Effector memory CD8-positive, alpha-beta T cell (primary cell): ENCODE data around the gene SZRD1.

ENCODE experiments used
- ATAC-seq: fragments of 150-1000 bp; cut with Tn5 transposase; replicated peaks from 2 replicates; pipeline ENCODE4 v1.10.0; 2021; ENCODE audit warnings: mild to moderate bottlenecking, moderate library complexity
- DNase-seq, 3 experiments: peaks; one replicate each; pipeline ENCODE4 v3.0.0; 2021
- H3K27ac Mint-ChIP-seq, 2 donors: one replicate each; pipeline ENCODE4 v1.8.0; 2022; ENCODE audit warnings: mild to moderate bottlenecking in 2 of 2, mixed read lengths in 2 of 2, moderate library complexity in 2 of 2
- H3K27me3 Mint-ChIP-seq, 2 donors: one replicate each; pipeline ENCODE4 v1.8.0; 2022; ENCODE audit warnings: mixed read lengths in 2 of 2
- H3K36me3 Mint-ChIP-seq: one replicate; pipeline ENCODE4 v1.8.0; 2022; ENCODE audit warnings: mild to moderate bottlenecking, moderate library complexity, mixed read lengths; ENCODE audit not compliant: insufficient read depth
- H3K4me1 Mint-ChIP-seq, 2 donors: one replicate each; pipeline ENCODE4 v1.8.0; 2022; ENCODE audit warnings: low read depth in 2 of 2, mixed read lengths in 2 of 2
- H3K4me3 Mint-ChIP-seq, 2 donors: one replicate each; pipeline ENCODE4 v1.8.0; 2022; ENCODE audit warnings: mild to moderate bottlenecking in 2 of 2, mixed read lengths in 2 of 2, moderate library complexity in 2 of 2
- H3K9me3 Mint-ChIP-seq, 2 donors: one replicate each; pipeline ENCODE4 v1.8.0; 2022; ENCODE audit warnings: mixed read lengths in 2 of 2

The SZRD1 gene

DNA sequence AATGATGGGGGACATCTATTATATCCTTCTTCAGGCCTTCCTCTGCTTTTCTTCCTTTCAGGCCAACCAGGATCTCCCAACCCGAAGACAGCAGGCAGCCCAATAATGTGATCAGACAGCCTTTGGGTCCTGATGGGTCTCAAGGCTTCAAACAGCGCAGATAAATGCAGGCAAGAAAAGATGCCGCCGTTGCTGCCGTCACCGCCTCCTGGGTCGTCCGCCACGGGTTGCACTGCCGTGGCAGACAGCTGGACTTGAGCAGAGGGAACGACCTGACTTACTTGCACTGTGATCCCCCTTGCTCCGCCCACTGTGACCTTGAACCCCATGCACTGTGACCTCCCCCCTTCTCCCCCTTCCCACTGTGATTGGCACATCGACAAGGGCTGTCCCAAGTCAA is 27.9 kb downstream of the SZRD1 start:
- Mint-ChIP-seq H3K27me3 (no peaks in the 10 kb centered on the region), H3K27ac (no peak overlapping the region), H3K36me3 (peaks cover 60% of the 10 kb centered on the region), H3K4me1 (peaks cover 26 to 38% of the 10 kb centered on the region in 2 donors), H3K9me3 (no peaks in the 10 kb centered on the region), H3K4me3 (no peak overlapping the region)
- DNase-seq (no peak), ATAC-seq (no peak)

GRCh38 chr1:16396591-16396990 is 29.5 kb downstream of the SZRD1 start:
- Mint-ChIP-seq H3K36me3 (peaks cover 65% of the 10 kb centered on the region), H3K9me3 (no peaks in the 10 kb centered on the region), H3K4me3 (no peak overlapping the region), H3K27me3 (no peaks in the 10 kb centered on the region), H3K4me1 (peaks cover 11 to 23% of the 10 kb centered on the region in 2 donors), H3K27ac (peak overlapping the region in 1 of 2 donors; percentile 88)
- ATAC-seq (no peak), DNase-seq (no peak)

DNA sequence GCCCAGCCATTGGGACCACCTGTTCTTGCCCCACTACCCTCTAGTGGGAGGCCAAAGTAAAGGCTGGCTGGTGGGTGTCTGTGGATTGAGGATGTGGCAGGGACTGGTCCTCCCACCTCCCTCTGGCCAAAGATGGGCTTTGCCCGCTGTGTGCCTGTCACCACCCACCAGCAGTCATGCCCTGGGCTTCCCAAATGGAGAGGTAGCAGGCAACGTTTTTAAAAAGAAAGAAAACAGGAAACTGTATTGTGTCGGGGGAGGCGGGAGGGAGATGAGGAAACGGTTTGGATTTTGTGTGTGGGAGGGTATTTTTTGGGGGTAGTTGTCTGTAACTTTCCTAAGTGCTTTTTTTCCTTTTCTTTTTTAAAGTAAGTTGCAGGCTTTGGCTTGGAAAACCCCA is 30.1 kb downstream of the SZRD1 start:
- DNase-seq: no peak
- H3K4me1 Mint-ChIP-seq: peaks cover 8 to 22% of the 10 kb centered on the region in 2 donors
- H3K27me3 Mint-ChIP-seq: no peaks in the 10 kb centered on the region
- H3K9me3 Mint-ChIP-seq: no peaks in the 10 kb centered on the region
- peaks cover 65% of the 10 kb centered on the region for H3K36me3 Mint-ChIP-seq
- peak overlapping the region; percentile 72 to 88 for H3K27ac Mint-ChIP-seq
- H3K4me3 Mint-ChIP-seq: no peak overlapping the region
- no peak for ATAC-seq

- Mint-ChIP-seq H3K36me3 (peaks cover 56% of the 10 kb centered on the region), H3K27me3 (no peaks in the 10 kb centered on the region), H3K4me1 (peaks cover 0 to 10% of the 10 kb centered on the region in 2 donors), H3K4me3 (no peak overlapping the region), H3K27ac (peak overlapping the region; percentile 72 to 88), H3K9me3 (no peaks in the 10 kb centered on the region)
- DNase-seq (no peak), ATAC-seq (no peak)
Measured at GRCh38 chr1:16398371-16398953, 31.4 kb downstream of the SZRD1 start.

GRCh38 chr1:16402742-16403141 is 35.7 kb downstream of the SZRD1 start:
- Mint-ChIP-seq H3K4me1 (peaks cover 0 to 7% of the 10 kb centered on the region in 2 donors), H3K4me3 (no peak overlapping the region), H3K27ac (peak overlapping the region in 1 of 2 donors; percentile 21), H3K27me3 (no peaks in the 10 kb centered on the region), H3K9me3 (no peaks in the 10 kb centered on the region), H3K36me3 (peaks cover 28% of the 10 kb centered on the region)
- ATAC-seq (no peak), DNase-seq (no peak)

DNA sequence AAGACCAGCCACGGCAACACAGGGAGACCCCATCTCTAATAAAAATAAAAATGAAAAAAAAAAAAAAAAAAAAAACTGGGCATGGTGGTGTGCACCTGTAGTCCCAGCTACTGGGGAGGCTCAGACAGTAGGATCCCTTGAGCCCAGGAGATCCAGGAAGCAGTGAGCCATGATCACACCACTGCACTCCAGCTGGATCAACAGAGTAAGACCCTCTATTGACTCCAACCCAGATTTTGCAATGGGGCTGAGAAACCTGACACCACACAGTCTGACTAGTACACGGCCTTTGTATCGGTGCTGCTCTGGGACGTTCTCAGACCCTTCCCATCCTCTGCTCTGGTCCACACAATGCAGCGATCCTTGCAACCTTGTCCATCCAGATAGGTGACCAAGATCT is 38.4 kb downstream of the SZRD1 start:
- Mint-ChIP-seq H3K36me3 (peaks cover 20% of the 10 kb centered on the region), H3K4me1 (peaks cover 0 to 4% of the 10 kb centered on the region in 2 donors), H3K4me3 (no peak overlapping the region), H3K27me3 (peaks cover 0 to 14% of the 10 kb centered on the region in 2 donors), H3K9me3 (no peaks in the 10 kb centered on the region), H3K27ac (no peak overlapping the region)
- DNase-seq (no peak), ATAC-seq (no peak)

DNA sequence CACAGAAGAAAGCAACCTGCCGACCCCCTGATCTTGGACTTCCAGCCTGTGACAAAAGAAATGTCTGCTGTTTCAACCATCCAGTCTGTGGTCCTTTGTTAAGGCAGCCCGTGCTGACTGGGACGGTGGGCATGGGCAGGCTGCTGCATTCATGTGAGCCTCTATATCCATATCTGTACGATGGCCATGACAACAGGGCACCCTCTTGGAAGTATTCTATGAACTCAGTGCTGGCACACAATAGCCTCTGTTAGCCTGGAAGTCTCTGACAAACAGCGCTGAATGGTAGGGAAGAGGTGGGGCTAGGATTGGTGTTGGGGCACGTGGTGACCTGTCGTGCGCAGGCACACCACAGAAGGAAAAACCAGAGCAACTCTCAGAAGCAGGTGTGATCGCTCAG is 39.8 kb downstream of the SZRD1 start:
- H3K4me1 Mint-ChIP-seq: no peaks in the 10 kb centered on the region
- peaks cover 0 to 14% of the 10 kb centered on the region in 2 donors for H3K27me3 Mint-ChIP-seq
- no peak for ATAC-seq

GRCh38 chr1:16409536-16410152 is 42.6 kb downstream of the SZRD1 start:
- no peaks in the 10 kb centered on the region for H3K4me1 Mint-ChIP-seq
- ATAC-seq (no peak), DNase-seq (no peak)
- peaks cover 0 to 14% of the 10 kb centered on the region in 2 donors for H3K27me3 Mint-ChIP-seq
- no peaks in the 10 kb centered on the region for H3K9me3 Mint-ChIP-seq
- H3K27ac Mint-ChIP-seq: peak overlapping the region in 1 of 2 donors; percentile 41
- H3K36me3 Mint-ChIP-seq: peaks cover 9% of the 10 kb centered on the region
- H3K4me3 Mint-ChIP-seq: no peak overlapping the region

More for the DNA sequence above, 39.8 kb downstream of the SZRD1 start:
- no peak for DNase-seq
- peak overlapping the region in 1 of 2 donors; percentile 59 for H3K27ac Mint-ChIP-seq
- H3K4me3 Mint-ChIP-seq: no peak overlapping the region
- H3K36me3 Mint-ChIP-seq: peaks cover 14% of the 10 kb centered on the region
- no peaks in the 10 kb centered on the region for H3K9me3 Mint-ChIP-seq

DNA sequence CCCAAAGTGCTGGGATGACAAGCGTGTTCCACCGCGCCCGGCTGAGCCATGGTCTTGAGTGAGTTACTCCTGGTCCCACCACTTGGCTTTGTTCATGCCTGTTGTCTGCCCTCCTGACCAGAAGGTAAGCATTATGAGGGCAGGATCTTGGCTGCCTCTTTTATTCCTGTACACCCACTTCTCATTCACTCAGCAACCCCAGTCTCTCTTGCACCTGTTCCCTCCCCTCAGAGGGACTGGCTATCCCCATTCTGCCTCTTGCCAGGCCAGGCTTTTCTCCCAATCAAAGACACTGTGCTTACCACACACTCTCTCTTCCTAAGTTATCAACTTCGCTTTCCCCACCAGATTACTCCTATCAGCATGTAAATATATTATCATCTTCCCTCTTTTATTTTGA is 43.8 kb downstream of the SZRD1 start:
- DNase-seq (no peak), ATAC-seq (no peak)
- no peaks in the 10 kb centered on the region for H3K9me3 Mint-ChIP-seq
- no peak overlapping the region for H3K27ac Mint-ChIP-seq
- H3K27me3 Mint-ChIP-seq: peaks cover 0 to 14% of the 10 kb centered on the region in 2 donors
- H3K4me1 Mint-ChIP-seq: no peaks in the 10 kb centered on the region
- no peak overlapping the region for H3K4me3 Mint-ChIP-seq
- peaks cover 6% of the 10 kb centered on the region for H3K36me3 Mint-ChIP-seq

DNA sequence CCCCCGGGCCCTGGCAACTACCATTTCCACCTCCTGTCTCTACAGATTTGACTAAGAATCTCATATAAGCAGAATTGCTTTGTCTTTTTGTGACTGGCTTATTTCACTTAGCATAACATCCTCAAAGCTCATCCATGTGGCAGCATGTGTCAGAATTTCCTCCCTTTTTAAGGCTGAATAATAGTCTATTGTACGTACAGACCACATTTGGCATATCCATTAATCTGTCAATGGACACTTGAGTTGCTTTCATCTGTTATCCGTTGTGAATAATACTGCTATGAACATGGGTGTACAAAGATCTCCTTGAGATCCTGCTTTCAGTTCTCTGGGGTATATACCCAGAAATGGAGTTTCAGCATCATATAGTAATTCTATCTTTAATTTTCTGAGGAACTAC is 46.1 kb downstream of the SZRD1 start:
- peaks cover 3% of the 10 kb centered on the region for H3K36me3 Mint-ChIP-seq
- no peak overlapping the region for H3K27ac Mint-ChIP-seq
- peaks cover 2 to 3% of the 10 kb centered on the region in 2 donors for H3K4me1 Mint-ChIP-seq
- H3K27me3 Mint-ChIP-seq: peaks cover 0 to 14% of the 10 kb centered on the region in 2 donors
- H3K9me3 Mint-ChIP-seq: no peaks in the 10 kb centered on the region
- no peak for DNase-seq
- no peak overlapping the region for H3K4me3 Mint-ChIP-seq
- ATAC-seq: no peak

GRCh38 chr1:16418823-16419425 is 51.9 kb downstream of the SZRD1 start:
- Mint-ChIP-seq H3K27me3 (no peaks in the 10 kb centered on the region), H3K4me1 (peaks cover 28 to 30% of the 10 kb centered on the region in 2 donors), H3K9me3 (no peaks in the 10 kb centered on the region), H3K4me3 (peak overlapping the region; percentile 30 to 75), H3K27ac (peak overlapping the region; percentile 81 to 90), H3K36me3 (peaks cover 3% of the 10 kb centered on the region)
- no peak for DNase-seq
- ATAC-seq: no peak

DNA sequence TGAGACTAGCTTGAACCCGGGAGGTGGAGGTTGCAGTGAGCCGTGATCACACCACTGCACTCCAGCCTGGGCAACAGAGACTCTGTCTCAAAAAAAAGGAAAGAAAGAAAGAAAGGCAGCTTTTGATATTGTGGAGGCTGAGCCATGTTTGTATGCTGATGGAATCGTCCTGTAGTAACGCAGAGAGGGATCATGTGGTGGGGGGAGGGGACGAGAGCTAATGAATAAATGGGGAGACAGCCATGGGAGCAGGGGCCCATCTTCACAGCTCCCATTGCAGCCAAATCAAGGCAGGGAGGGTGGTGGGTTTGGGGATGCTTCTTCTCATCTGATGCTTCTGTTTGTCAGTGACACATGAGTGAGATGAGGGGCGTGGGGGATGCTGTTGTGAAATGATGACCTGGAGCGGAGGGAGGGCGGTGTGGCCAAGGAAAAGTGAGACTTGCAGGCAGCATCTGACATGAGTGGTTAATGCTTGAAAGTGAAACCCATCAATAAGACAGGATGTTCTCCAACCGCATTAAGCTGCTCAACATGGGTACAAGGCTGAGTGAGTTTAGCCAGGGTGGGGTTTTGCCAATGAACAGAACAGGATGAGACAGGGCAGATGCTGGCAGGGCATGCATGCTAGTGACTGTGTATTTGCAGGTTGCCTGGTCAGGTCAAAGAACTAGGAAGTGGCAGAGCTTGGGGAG is 53.5 kb downstream of the SZRD1 start:
- Mint-ChIP-seq H3K4me1 (peaks cover 28 to 30% of the 10 kb centered on the region in 2 donors), H3K9me3 (no peaks in the 10 kb centered on the region), H3K27me3 (no peaks in the 10 kb centered on the region), H3K27ac (peak overlapping the region; percentile 81 to 90), H3K4me3 (peak overlapping the region; percentile 60 to 75), H3K36me3 (peaks cover 3% of the 10 kb centered on the region)
- ATAC-seq (peak; percentile 98), DNase-seq (peak; percentile 38 to 52 (median 47))

GRCh38 chr1:16421201-16421600 is 54.2 kb downstream of the SZRD1 start:
- Mint-ChIP-seq H3K9me3 (no peaks in the 10 kb centered on the region), H3K4me3 (peak overlapping the region; percentile 60 to 75)

More at GRCh38 chr1:16421201-16421600, 54.2 kb downstream of the SZRD1 start:
- ATAC-seq (peak; percentile 36), DNase-seq (no peak)
- peaks cover 28 to 30% of the 10 kb centered on the region in 2 donors for H3K4me1 Mint-ChIP-seq
- H3K27me3 Mint-ChIP-seq: no peaks in the 10 kb centered on the region
- peak overlapping the region; percentile 81 to 90 for H3K27ac Mint-ChIP-seq
- peaks cover 3% of the 10 kb centered on the region for H3K36me3 Mint-ChIP-seq
